AG20443 (cell line): ENCODE results near the gene KRTAP2-1.
"Not testable (repeated sequence)": the region's sequence is repeated elsewhere in the genome, so short reads cannot be mapped to it uniquely, and the experiment has no call there.

Experiments used
- DNase-seq: peaks from one replicate; pipeline ENCODE4 v3.0.0; 2012; ENCODE audit warnings: low spot score, mixed read lengths

The KRTAP2-1 gene

GRCh38 chr17:41057547-41057946 is 10.4 kb upstream of the KRTAP2-1 start:
- DNase-seq = no peak

GRCh38 chr17:41055130-41055529 is 8.0 kb upstream of the KRTAP2-1 start, which contains the start of gene KRTAP2-2:
Gene KRTAP2-2, minus strand, starts transcription at chr17:41055230. Its CDS starts 19 bp downstream, at chr17:41055211.
- not testable (repeated sequence) for DNase-seq

- not testable (repeated sequence) for DNase-seq
Observed at GRCh38 chr17:41054556-41054955, 7.4 kb upstream of the KRTAP2-1 start.

GRCh38 chr17:41054025-41054424 is 6.9 kb upstream of the KRTAP2-1 start:
- DNase-seq = no peak

- no peak for DNase-seq
Observed at GRCh38 chr17:41052566-41052965, 5.5 kb upstream of the KRTAP2-1 start.

- peak; percentile 67 for DNase-seq
Observed at GRCh38 chr17:41049110-41049509, 2.0 kb upstream of the KRTAP2-1 start.

GRCh38 chr17:41048441-41048840 is 1.3 kb upstream of the KRTAP2-1 start:
- DNase-seq = peak; percentile 79

- DNase-seq = no peak
Observed at GRCh38 chr17:41042953-41043352, 4.2 kb downstream of the KRTAP2-1 start.

GRCh38 chr17:41040783-41041571 is 6.1 kb downstream of the KRTAP2-1 start, which contains the start of gene KRTAP1-1:
Gene KRTAP1-1, minus strand, starts transcription at chr17:41041450. Its CDS starts 53 bp downstream, at chr17:41041397.
- DNase-seq = peak; percentile 43

GRCh38 chr17:41037853-41038350 is 9.2 kb downstream of the KRTAP2-1 start:
- no peak for DNase-seq

- DNase-seq = not testable (repeated sequence)
Observed at GRCh38 chr17:41034346-41034935, 12.7 kb downstream of the KRTAP2-1 start, which contains the start of gene KRTAP1-3. Gene KRTAP1-3, minus strand, starts transcription at chr17:41034874. Its CDS starts 53 bp downstream, at chr17:41034821.

- DNase-seq = no peak
Observed at GRCh38 chr17:41029633-41030245, 17.4 kb downstream of the KRTAP2-1 start, which contains the start of gene KRTAP1-4. Gene KRTAP1-4, minus strand, starts transcription at chr17:41030195. Its CDS starts 117 bp downstream, at chr17:41030078.

- DNase-seq = peak; percentile 59
Observed at GRCh38 chr17:41026715-41027471, 20.2 kb downstream of the KRTAP2-1 start, which contains the start of gene KRTAP1-5. Gene KRTAP1-5, minus strand, starts transcription at chr17:41027208. Its CDS starts 53 bp downstream, at chr17:41027155.

GRCh38 chr17:41024697-41025096 is 22.4 kb downstream of the KRTAP2-1 start:
- DNase-seq = no peak

GRCh38 chr17:41020336-41020735 is 26.8 kb downstream of the KRTAP2-1 start:
- no peak for DNase-seq

GRCh38 chr17:41019415-41019814 is 27.7 kb downstream of the KRTAP2-1 start:
- no peak for DNase-seq

- DNase-seq = no peak
Observed at GRCh38 chr17:41018541-41018940, 28.6 kb downstream of the KRTAP2-1 start.

- no peak for DNase-seq
Observed at GRCh38 chr17:41016578-41017215, 30.4 kb downstream of the KRTAP2-1 start.

- no peak for DNase-seq
Observed at GRCh38 chr17:41015454-41015853, 31.7 kb downstream of the KRTAP2-1 start.

- peak; percentile 69 for DNase-seq
Observed at GRCh38 chr17:41013606-41014005, 33.5 kb downstream of the KRTAP2-1 start.

GRCh38 chr17:41013181-41013580 is 33.9 kb downstream of the KRTAP2-1 start:
- peak; percentile 19 for DNase-seq
